Testis (tissue), 2 donors: ENCODE data around the gene RER1.

Experiments used
- CTCF ChIP-seq, 3 experiments: fragments of 450-650 bp in 2 of 3; fragments of 200-600 bp in 1 of 3; sonication (generic) in 1 of 3; IDR thresholded peaks; one replicate each; pipeline ENCODE4 v1.5.1; 2016 to 2019; ENCODE audit warnings: antibody characterized with exemption in 3 of 3, mild to moderate bottlenecking in 2 of 3, moderate library complexity in 1 of 3
- POLR2A ChIP-seq: fragments of 450-650 bp; IDR thresholded peaks from one replicate; pipeline ENCODE4 v1.6.1; 2017; ENCODE audit warnings: antibody characterized with exemption, mild to moderate bottlenecking, moderate library complexity

DNA sequence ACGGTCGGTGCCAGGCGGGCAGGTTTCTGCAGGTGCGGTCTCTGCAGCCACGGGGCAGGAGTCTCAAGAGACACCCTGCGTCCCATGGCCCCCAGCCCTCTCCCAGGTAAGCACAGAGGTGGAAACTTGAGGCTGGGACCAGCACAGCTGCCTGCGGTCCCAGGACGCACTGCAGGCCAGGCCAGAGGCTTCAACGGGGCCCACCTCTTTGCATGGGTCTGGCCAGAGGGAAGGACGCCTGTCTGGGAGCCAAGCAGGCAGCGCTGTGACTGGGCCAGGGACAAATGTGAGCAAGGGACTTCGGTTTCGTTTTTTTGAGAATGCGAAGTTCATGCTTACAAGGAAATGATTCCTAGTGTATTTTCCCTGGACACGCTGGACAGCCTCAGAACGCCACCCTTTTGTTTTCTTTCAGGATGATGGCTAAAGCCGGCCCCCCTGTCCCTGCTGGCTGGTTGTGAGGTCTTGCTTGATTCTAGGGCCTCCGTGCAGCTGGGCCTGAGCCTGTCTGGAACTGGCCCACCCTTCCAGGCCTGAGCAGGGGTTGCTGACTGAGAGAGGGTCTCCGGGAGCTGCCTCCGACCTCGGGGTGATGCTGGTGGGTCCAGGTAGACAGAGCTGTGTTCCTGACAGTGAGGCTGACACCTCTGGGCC, 38.6 kb upstream of the RER1 start:
- TF ChIP-seq POLR2A (no peak), CTCF (IDR thresholded peaks at IDR 0.05) (no peak)
